Measurements from ENCODE around the gene EXOG. TPM values are rescaled to one million over a fixed set of nuclear protein-coding genes. Genes with fewer than 3 reads are reported as not detected.
A peak's percentile ranks its signal among the peaks of the same experiment; 100 is the strongest.

Gene EXOG, protein sequence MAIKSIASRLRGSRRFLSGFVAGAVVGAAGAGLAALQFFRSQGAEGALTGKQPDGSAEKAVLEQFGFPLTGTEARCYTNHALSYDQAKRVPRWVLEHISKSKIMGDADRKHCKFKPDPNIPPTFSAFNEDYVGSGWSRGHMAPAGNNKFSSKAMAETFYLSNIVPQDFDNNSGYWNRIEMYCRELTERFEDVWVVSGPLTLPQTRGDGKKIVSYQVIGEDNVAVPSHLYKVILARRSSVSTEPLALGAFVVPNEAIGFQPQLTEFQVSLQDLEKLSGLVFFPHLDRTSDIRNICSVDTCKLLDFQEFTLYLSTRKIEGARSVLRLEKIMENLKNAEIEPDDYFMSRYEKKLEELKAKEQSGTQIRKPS
- polyA plus RNA-seq (2012; ENCODE audit: insufficient read length, low read depth), result 2.7 TPM

DNA sequence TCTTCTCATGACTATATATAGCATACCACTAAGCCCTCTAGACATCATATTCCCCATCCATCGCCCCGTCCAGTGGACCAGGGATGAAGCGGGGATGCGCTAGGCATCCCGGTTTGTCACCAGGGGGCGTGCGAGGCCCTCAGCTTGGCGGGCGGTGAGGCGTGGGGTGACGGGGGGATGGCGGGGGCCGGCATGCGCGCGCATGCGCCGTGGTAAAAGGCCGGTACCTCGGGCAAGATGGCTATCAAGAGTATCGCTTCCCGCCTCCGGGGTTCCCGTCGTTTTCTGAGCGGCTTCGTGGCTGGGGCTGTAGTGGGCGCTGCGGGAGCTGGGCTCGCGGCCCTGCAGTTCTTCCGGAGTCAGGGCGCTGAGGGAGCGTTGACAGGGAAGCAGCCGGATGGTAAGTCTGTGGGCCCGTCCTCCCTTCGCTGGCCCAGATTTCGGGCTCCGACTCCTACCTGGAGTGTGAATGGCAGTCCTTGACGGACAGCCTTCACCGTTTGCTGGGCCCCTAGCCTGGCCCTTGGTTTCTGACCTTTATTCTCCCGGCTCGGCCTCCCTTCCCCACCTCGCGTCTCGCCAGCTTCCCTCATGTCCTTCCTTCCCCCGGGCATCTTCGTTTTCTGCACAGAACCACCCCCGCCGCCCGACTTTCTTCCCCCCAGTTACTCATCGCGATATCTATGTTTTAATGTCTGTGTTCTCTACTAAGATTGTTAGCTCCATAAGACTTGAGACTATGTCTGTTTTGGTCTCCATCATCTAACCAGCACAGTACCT is at the start of gene EXOG:
Gene EXOG (plus strand): TSS at position 210 of the 780 bp plus-strand sequence. CDS start 28 bp downstream, at position 238.
- TF ChIP-seq TAF1 (IDR thresholded peaks at IDR 0.05; ENCODE audit: borderline replicate concordance, insufficient read depth, low read length) (no peak), FOXP2 (optimal IDR thresholded peaks at IDR 0.05; ENCODE audit: borderline replicate concordance, extremely low read depth, extremely low read length, insufficient read depth) (peak; percentile 13), POLR2AphosphoS5 (IDR thresholded peaks at IDR 0.05; ENCODE audit: low read depth, low read length) (peak; percentile 73; the same call in 1 of the 2 replicates)

DNA sequence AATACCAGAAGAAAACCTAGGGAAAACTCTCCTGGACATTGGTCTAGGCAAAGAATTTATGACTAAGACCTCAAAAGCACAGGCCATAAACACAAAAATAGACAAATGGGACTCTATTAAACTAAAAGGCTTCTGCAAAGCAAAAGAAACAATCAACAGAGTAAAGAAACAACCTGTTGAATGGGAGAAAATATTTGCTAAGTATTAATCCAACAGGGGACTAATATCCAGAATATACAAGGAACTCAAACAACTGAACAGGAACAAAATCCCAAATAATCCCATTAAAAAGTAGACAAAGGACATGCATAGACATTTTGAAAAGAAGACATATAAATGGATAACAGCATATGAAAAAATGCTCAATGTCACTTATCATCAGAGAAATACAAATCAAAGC is 49.3 kb upstream of the EXOG start:
- TF ChIP-seq FOXP2 (optimal IDR thresholded peaks at IDR 0.05; ENCODE audit: borderline replicate concordance, extremely low read depth, extremely low read length, insufficient read depth) (no peak), SIN3A (IDR thresholded peaks at IDR 0.05; ENCODE audit: borderline replicate concordance, insufficient read depth, low read length) (no peak), TAF1 (IDR thresholded peaks at IDR 0.05; ENCODE audit: borderline replicate concordance, insufficient read depth, low read length) (no peak), POLR2AphosphoS5 (IDR thresholded peaks at IDR 0.05; ENCODE audit: low read depth, low read length) (no peak)
- TF ChIP-seq, protein P1, sequence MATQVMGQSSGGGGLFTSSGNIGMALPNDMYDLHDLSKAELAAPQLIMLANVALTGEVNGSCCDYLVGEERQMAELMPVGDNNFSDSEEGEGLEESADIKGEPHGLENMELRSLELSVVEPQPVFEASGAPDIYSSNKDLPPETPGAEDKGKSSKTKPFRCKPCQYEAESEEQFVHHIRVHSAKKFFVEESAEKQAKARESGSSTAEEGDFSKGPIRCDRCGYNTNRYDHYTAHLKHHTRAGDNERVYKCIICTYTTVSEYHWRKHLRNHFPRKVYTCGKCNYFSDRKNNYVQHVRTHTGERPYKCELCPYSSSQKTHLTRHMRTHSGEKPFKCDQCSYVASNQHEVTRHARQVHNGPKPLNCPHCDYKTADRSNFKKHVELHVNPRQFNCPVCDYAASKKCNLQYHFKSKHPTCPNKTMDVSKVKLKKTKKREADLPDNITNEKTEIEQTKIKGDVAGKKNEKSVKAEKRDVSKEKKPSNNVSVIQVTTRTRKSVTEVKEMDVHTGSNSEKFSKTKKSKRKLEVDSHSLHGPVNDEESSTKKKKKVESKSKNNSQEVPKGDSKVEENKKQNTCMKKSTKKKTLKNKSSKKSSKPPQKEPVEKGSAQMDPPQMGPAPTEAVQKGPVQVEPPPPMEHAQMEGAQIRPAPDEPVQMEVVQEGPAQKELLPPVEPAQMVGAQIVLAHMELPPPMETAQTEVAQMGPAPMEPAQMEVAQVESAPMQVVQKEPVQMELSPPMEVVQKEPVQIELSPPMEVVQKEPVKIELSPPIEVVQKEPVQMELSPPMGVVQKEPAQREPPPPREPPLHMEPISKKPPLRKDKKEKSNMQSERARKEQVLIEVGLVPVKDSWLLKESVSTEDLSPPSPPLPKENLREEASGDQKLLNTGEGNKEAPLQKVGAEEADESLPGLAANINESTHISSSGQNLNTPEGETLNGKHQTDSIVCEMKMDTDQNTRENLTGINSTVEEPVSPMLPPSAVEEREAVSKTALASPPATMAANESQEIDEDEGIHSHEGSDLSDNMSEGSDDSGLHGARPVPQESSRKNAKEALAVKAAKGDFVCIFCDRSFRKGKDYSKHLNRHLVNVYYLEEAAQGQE (IDR thresholded peaks at IDR 0.05; ENCODE audit: insufficient read depth in 1 of 2, low read depth in 2 of 2, low read length in 2 of 2), result no peak

DNA sequence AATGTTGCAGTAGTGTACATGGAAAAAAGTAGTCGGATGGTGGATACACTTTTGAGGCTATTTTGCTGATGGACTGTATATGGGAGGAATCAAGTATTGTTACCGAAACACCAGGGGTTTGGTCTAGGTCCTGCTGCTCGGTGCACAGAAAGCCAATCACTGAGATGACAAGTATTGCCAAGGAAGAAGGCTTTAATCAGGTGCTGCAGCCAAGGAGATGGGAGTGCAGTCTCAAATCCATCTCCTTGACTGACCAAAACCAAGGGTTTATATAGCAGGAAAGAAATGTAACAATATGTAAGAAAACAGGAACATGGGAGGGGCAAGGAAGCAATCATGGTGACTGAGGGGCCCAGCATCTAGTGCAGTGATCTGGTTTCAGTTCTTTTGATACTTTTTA is 45.3 kb upstream of the EXOG start:
- TF ChIP-seq, protein P1 (IDR thresholded peaks at IDR 0.05; ENCODE audit: insufficient read depth in 1 of 2, low read depth in 2 of 2, low read length in 2 of 2), result no peak
- TF ChIP-seq SIN3A (IDR thresholded peaks at IDR 0.05; ENCODE audit: borderline replicate concordance, insufficient read depth, low read length) (no peak), POLR2AphosphoS5 (IDR thresholded peaks at IDR 0.05; ENCODE audit: low read depth, low read length) (no peak), TAF1 (IDR thresholded peaks at IDR 0.05; ENCODE audit: borderline replicate concordance, insufficient read depth, low read length) (no peak), FOXP2 (optimal IDR thresholded peaks at IDR 0.05; ENCODE audit: borderline replicate concordance, extremely low read depth, extremely low read length, insufficient read depth) (no peak)

DNA sequence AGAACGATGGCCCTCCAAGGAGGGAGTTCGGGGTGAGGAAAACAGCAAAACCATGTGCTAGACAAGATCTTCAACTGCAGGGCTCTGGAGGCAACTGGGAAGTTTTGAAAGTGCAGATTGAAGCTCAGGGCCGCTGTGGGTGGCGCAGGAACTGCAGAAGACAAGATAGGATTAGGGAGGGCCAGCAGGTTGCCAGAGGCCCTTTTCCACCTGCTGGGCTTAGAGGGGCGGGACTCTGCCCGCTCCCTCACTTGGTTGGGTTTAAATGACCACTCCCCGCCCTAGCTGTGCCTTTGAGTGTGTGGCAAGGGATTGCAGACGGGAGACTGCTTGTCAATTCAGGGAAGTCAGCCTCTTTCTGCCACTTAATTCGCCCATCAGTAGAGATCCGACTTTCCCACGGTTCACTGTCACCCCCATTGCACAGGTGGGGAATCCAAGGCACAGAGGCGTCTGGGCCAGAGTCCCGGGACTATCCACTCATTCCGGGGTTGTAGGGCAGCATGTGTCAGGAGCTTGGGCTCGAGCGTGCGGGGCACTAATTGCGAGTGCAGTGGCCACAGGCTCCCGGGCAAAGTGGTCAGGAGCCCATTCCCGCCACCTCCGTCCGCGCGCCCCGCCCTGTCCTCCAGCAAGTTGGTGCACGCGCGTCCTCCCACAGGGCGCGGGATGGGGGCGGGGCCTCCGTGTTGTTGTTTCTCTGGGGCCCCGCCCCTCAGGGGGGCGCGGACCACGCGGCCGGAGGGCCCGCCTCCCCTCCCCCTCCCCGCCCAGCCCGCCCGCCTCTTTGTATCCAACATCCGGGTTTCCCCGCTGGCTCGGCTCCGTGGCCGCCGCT is 42.8 kb upstream of the EXOG start, which contains the start of gene ACVR2B:
Gene ACVR2B (plus strand): TSS at position 816 of the 838 bp plus-strand sequence. CDS start 433 bp downstream, outside the sequence.
- TF ChIP-seq SIN3A (IDR thresholded peaks at IDR 0.05; ENCODE audit: borderline replicate concordance, insufficient read depth, low read length) (peak; percentile 83; the same call in 1 of the 2 replicates), POLR2AphosphoS5 (IDR thresholded peaks at IDR 0.05; ENCODE audit: low read depth, low read length) (no peak), TAF1 (IDR thresholded peaks at IDR 0.05; ENCODE audit: borderline replicate concordance, insufficient read depth, low read length) (0 out of 2 replicates have a peak, but pooled peaks have one; percentile 52), FOXP2 (optimal IDR thresholded peaks at IDR 0.05; ENCODE audit: borderline replicate concordance, extremely low read depth, extremely low read length, insufficient read depth) (peak; percentile 79)
- TF ChIP-seq, protein P1 (IDR thresholded peaks at IDR 0.05; ENCODE audit: insufficient read depth in 1 of 2, low read depth in 2 of 2, low read length in 2 of 2), result no peak

DNA sequence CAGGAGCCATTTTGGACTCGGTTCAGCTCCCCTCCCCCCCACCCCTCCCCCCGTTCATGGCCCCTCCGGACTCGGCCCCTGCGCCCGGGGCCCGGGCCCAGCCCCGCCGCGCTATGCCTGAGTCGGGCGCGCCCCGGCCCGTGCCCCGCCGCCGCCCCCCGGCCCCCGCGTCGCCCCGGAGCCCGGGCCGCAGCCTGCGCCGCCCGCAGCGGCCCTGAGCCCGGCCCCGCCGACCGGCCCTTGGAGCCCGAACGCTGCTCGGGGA is 42.3 kb upstream of the EXOG start:
- TF ChIP-seq FOXP2 (optimal IDR thresholded peaks at IDR 0.05; ENCODE audit: borderline replicate concordance, extremely low read depth, extremely low read length, insufficient read depth) (peak; percentile 5), SIN3A (IDR thresholded peaks at IDR 0.05; ENCODE audit: borderline replicate concordance, insufficient read depth, low read length) (no peak)
- TF ChIP-seq, protein P1 (IDR thresholded peaks at IDR 0.05; ENCODE audit: insufficient read depth in 1 of 2, low read depth in 2 of 2, low read length in 2 of 2), result no peak

Measured in PFSK-1 (cell line).